H1 (cell line): ENCODE measurements around the gene FARP2. TPM values are rescaled to one million over a fixed set of nuclear protein-coding genes. Genes with fewer than 3 reads are reported as not detected.

ENCODE experiments used
- CTCF ChIA-PET: fragments of 300-600 bp; sonication (Branson Sonifier 250); formaldehyde crosslinking; loops from one replicate; lab custom pipeline; 2021; ENCODE audit not compliant: partially characterized antibody; lab: Charles Lee
- POLR2A ChIA-PET: fragments of 300-600 bp; sonication (Branson Sonifier 250); formaldehyde crosslinking; loops from one replicate; lab custom pipeline; 2021; ENCODE audit warnings: inconsistent platforms; ENCODE audit not compliant: partially characterized antibody; lab: Charles Lee
- DNase-seq, 2 experiments: peaks; one replicate each; pipeline versions ENCODE4 v3.0.0 to v3.0.0-alpha.2; 2010 to 2022; ENCODE audit warnings: low spot score in 2 of 2, low read depth in 1 of 2, mixed read lengths in 1 of 2
- FAIRE-seq: peaks from 2 replicates; lab custom pipeline; 2011; peaks lifted over from hg19 to GRCh38; lab: Jason Lieb, UNC
- H2AFZ ChIP-seq: 2 replicates; pipeline ENCODE4 v1.8.1; 2012; ENCODE audit warnings: low read length, inconsistent platforms
- H2AK5ac ChIP-seq: 2 replicates; pipeline ENCODE4 v1.6.1; 2013; ENCODE audit warnings: low read depth, low read length
- H2BK120ac ChIP-seq: replicated peaks from 2 replicates; pipeline ENCODE3; 2013; ENCODE audit warnings: low read depth, low read length, inconsistent platforms
- H2BK12ac ChIP-seq: 2 replicates; pipeline ENCODE4 v1.6.1; 2013; ENCODE audit warnings: low read depth, low read length
- H2BK15ac ChIP-seq: 2 replicates; pipeline ENCODE4 v1.6.1; 2013; ENCODE audit warnings: low read length
- H2BK20ac ChIP-seq: 2 replicates; pipeline ENCODE4 v1.6.1; 2013; ENCODE audit warnings: low read length
- H2BK5ac ChIP-seq: 2 replicates; pipeline ENCODE4 v1.6.1; 2013; ENCODE audit warnings: low read depth, low read length
- H3K14ac ChIP-seq: 2 replicates; pipeline ENCODE4 v1.6.1; 2013; ENCODE audit warnings: inconsistent platforms; ENCODE audit not compliant: insufficient read length
- H3K18ac ChIP-seq: 2 replicates; pipeline ENCODE4 v1.6.1; 2013; ENCODE audit warnings: low read length; ENCODE audit errors: extremely low read depth
- H3K23ac ChIP-seq: 2 replicates; pipeline ENCODE4 v1.6.1; 2013; ENCODE audit warnings: inconsistent platforms; ENCODE audit not compliant: insufficient read length
- H3K23me2 ChIP-seq: 2 replicates; pipeline ENCODE4 v1.6.1; 2013; ENCODE audit warnings: low read depth, low read length
- H3K27ac ChIP-seq: 2 replicates; pipeline ENCODE4 v1.6.1; 2011; ENCODE audit warnings: low read depth, low read length, inconsistent platforms
- H3K27me3 ChIP-seq, 4 experiments: replicated peaks in 1 of 4; 1 replicate in 1 of 4; 2 replicates in 3 of 4; pipeline versions ENCODE4 v1.6.1 to v1.8.1; 2011 to 2013; ENCODE audit warnings: low read length in 3 of 4, mild to moderate bottlenecking in 3 of 4, inconsistent platforms in 2 of 4, mixed read lengths in 2 of 4, moderate library complexity in 1 of 4; ENCODE audit not compliant: control insufficient read depth in 3 of 4, insufficient read depth in 3 of 4; ENCODE audit errors: extremely low read depth in 1 of 4
- H3K36me3 ChIP-seq, 4 experiments: 2 replicates each; pipeline versions ENCODE4 v1.6.1 to v1.8.1; 2011 to 2013; ENCODE audit warnings: mild to moderate bottlenecking in 4 of 4, low read length in 3 of 4, moderate library complexity in 2 of 4, control low read depth in 1 of 4, inconsistent platforms in 1 of 4; ENCODE audit not compliant: insufficient read depth in 4 of 4, control insufficient read depth in 2 of 4
- H3K4ac ChIP-seq: replicated peaks from 2 replicates; pipeline ENCODE3; 2013; ENCODE audit warnings: low read length, low read depth, mixed read lengths, inconsistent platforms; ENCODE audit not compliant: insufficient read length
- H3K4me1 ChIP-seq, 4 experiments: replicated peaks in 1 of 4; 1 replicate in 1 of 4; 2 replicates in 3 of 4; pipeline versions ENCODE4 v1.6.1 to v1.8.1; 2011 to 2013; ENCODE audit warnings: low read length in 3 of 4, inconsistent platforms in 2 of 4, mixed read lengths in 1 of 4; ENCODE audit not compliant: insufficient read depth in 4 of 4, control insufficient read depth in 3 of 4
- H3K4me2 ChIP-seq, 2 experiments: 2 replicates each; pipeline versions ENCODE4 v1.6.1 to v1.8.1; 2011 to 2013; ENCODE audit warnings: low read depth in 2 of 2, low read length in 2 of 2, control low read depth in 1 of 2, inconsistent platforms in 1 of 2, mild to moderate bottlenecking in 1 of 2; ENCODE audit not compliant: insufficient read depth in 1 of 2
- H3K4me3 ChIP-seq, 4 experiments: fragments of 200-600, 300-600 bp in 1 of 4; sonication (generic), shearing (Covaris generic), sonication (Bioruptor Twin) in 1 of 4; 2 replicates each; pipeline versions ENCODE4 v1.5.1 to v1.8.1; 2011 to 2016; ENCODE audit warnings: low read length in 4 of 4, low read depth in 3 of 4, control low read depth in 2 of 4, inconsistent platforms in 2 of 4, mild to moderate bottlenecking in 2 of 4, mixed read lengths in 1 of 4, moderate library complexity in 1 of 4; ENCODE audit not compliant: insufficient read depth in 2 of 4; ENCODE audit errors: extremely low read depth in 1 of 4
- H3K56ac ChIP-seq: replicated peaks from 2 replicates; pipeline ENCODE3; 2013; ENCODE audit warnings: low read depth, mild to moderate bottlenecking, mixed read lengths, low read length, inconsistent platforms; ENCODE audit not compliant: insufficient read length
- H3K79me1 ChIP-seq: 2 replicates; pipeline ENCODE4 v1.6.1; 2013; ENCODE audit warnings: low read depth, low read length, control low read depth
- H3K79me2 ChIP-seq, 2 experiments: 2 replicates each; pipeline versions ENCODE4 v1.6.1 to v1.8.1; 2012 to 2013; ENCODE audit warnings: low read length in 2 of 2, mild to moderate bottlenecking in 2 of 2, inconsistent platforms in 1 of 2; ENCODE audit not compliant: insufficient read depth in 2 of 2, control insufficient read depth in 1 of 2
- H3K9ac ChIP-seq, 4 experiments: replicated peaks in 1 of 4; 1 replicate in 1 of 4; 2 replicates in 3 of 4; pipeline versions ENCODE4 v1.6.1 to v1.8.1; 2011 to 2013; ENCODE audit warnings: low read depth in 3 of 4, low read length in 3 of 4, control low read depth in 2 of 4, mild to moderate bottlenecking in 2 of 4, moderate library complexity in 2 of 4, inconsistent platforms in 1 of 4; ENCODE audit errors: extremely low read depth in 1 of 4
- H3K9me3 ChIP-seq, 2 experiments: 2 replicates each; pipeline versions ENCODE4 v1.6.1 to v1.8.1; 2012 to 2013; ENCODE audit warnings: mild to moderate bottlenecking in 2 of 2, moderate library complexity in 2 of 2, control low read depth in 1 of 2, inconsistent platforms in 1 of 2, low read depth in 1 of 2, low read length in 1 of 2, mixed read lengths in 1 of 2; ENCODE audit not compliant: insufficient read depth in 2 of 2
- H4K20me1 ChIP-seq, 2 experiments: replicated peaks in 1 of 2; 2 replicates each; pipeline versions ENCODE3 to v1.8.1; 2011 to 2013; ENCODE audit warnings: inconsistent platforms in 2 of 2, low read length in 2 of 2, mild to moderate bottlenecking in 1 of 2; ENCODE audit not compliant: insufficient read depth in 2 of 2, control insufficient read depth in 1 of 2
- H4K5ac ChIP-seq: 2 replicates; pipeline ENCODE4 v1.6.1; 2013; ENCODE audit warnings: low read length, low read depth, mixed read lengths, inconsistent platforms; ENCODE audit not compliant: insufficient read length
- H4K8ac ChIP-seq: 2 replicates; pipeline ENCODE4 v1.8.0; 2013; ENCODE audit warnings: mild to moderate bottlenecking, moderate library complexity, low read length, inconsistent platforms; ENCODE audit not compliant: insufficient read depth; ENCODE audit errors: extremely low read depth
- H4K91ac ChIP-seq: replicated peaks from 2 replicates; pipeline ENCODE3; 2013; ENCODE audit warnings: low read length, mixed read lengths, inconsistent platforms; ENCODE audit not compliant: insufficient read length
- BCL11A ChIP-seq, 2 experiments: IDR thresholded peaks; one replicate each; pipeline ENCODE4 v1.6.1; 2011; ENCODE audit warnings: low read depth in 2 of 2, low read length in 2 of 2, mild to moderate bottlenecking in 2 of 2
- CBX8 ChIP-seq: fragments of 300-800, 300-1000 bp; sonication (generic); IDR thresholded peaks from 2 replicates; pipeline ENCODE4 v1.7.1; 2016; ENCODE audit warnings: low read depth, low read length, borderline replicate concordance
- MAX ChIP-seq: IDR thresholded peaks from 2 replicates; pipeline ENCODE4 v1.6.1; 2012; ENCODE audit warnings: inconsistent platforms
- PHF8 ChIP-seq: fragments of 200-600 bp; sonication (generic); conservative IDR thresholded peaks from 2 replicates; pipeline ENCODE4 v1.7.1; 2012; ENCODE audit warnings: low read depth, mild to moderate bottlenecking, inconsistent platforms, low read length, moderate library complexity
- WGBS, 2 experiments: shearing (Covaris generic) in 1 of 2; methylation state at CpG; one replicate each; pipeline versions ENCODE4 v1.1.6 to v1.1.7; 2013 to 2015; ENCODE audit warnings: low lambda C conversion rate in 2 of 2, mixed read lengths in 2 of 2, inconsistent platforms in 1 of 2, low coverage in 1 of 2, missing lambda C conversion rate in 1 of 2; ENCODE audit not compliant: insufficient replicate concordance in 2 of 2, insufficient coverage in 1 of 2, insufficient read length in 1 of 2; ENCODE audit errors: extremely low coverage in 1 of 2, missing lambda C conversion rate in 1 of 2; 5-methylcytosine and 5-hydroxymethylcytosine counted together
- polyA plus RNA-seq, 7 experiments: library from polyadenylated mRNA; depleted of rRNA in 3 of 7; stranded (reverse) in 5 of 7; unstranded in 2 of 7; fragments of >200 nt in 5 of 7; fragments of 200-250 nt in 2 of 7; gene quantifications; 1 replicate in 5 of 7; 2 replicates in 1 of 7; 4 replicates in 1 of 7; pipeline versions ENCODE4 v1.2.1 to v1.2.3, GENCODE V29; 2011 to 2013; ENCODE audit warnings: missing spikeins in 2 of 7, mixed read lengths in 2 of 7
- total RNA-seq: library from RNA; stranded (reverse); fragmentation: NEBNext Ultra II Directional; extraction: Animal tissue kit (Norgen Biotek cat#: 25700); gene quantifications from 2 replicates; pipeline ENCODE4 v1.2.1, GENCODE V29; 2021

The FARP2 gene
- total and polyA plus RNA-seq, 2 of the 8 experiments (the other 6 are each of a cell fraction or from before 2014, with no cell fraction given) = 12.4 to 33.4 TPM

- H3K14ac ChIP-seq = no peak overlapping the region
- POLR2A ChIA-PET = no interaction called here
- TF ChIP-seq PHF8 (no peak), MAX (no peak), BCL11A (IDR thresholded peaks at IDR 0.05; ENCODE audit: low read depth in 2 of 2, low read length in 2 of 2) (no peak), CBX8 (no peak)
- TF ChIP-seq, all 59 proteins: peak for 0
- CTCF ChIA-PET = interaction anchor here (0.6 to 1.7 kb wide), 2 partner anchors 83 to 129 kb away, joined by 3 to 5 read pairs; no protein-coding TSS in a partner anchor
- H2BK20ac ChIP-seq = no peak overlapping the region
- H2BK15ac ChIP-seq = no peak overlapping the region
- H3K4me3 ChIP-seq = no peak overlapping the region
- H3K4me1 ChIP-seq = no peaks in the 10 kb centered on the region
- DNase-seq = no peak
- no peak overlapping the region for H2BK120ac ChIP-seq
- no peak for FAIRE-seq
- H3K4ac ChIP-seq = no peak overlapping the region
- H3K18ac ChIP-seq = no peak overlapping the region
- H3K9ac ChIP-seq = no peak overlapping the region
- no peaks in the 10 kb centered on the region for H3K27me3 ChIP-seq
- no peak overlapping the region for H2AFZ ChIP-seq
- H2AK5ac ChIP-seq = no peak overlapping the region
- H3K79me1 ChIP-seq = no peaks in the 10 kb centered on the region
- no peak overlapping the region for H3K56ac ChIP-seq
- H3K23me2 ChIP-seq = no peaks in the 10 kb centered on the region
- no peaks in the 10 kb centered on the region for H3K36me3 ChIP-seq
- no peak overlapping the region for H4K91ac ChIP-seq
- H4K8ac ChIP-seq = no peak overlapping the region
- no peaks in the 10 kb centered on the region; a peak in 1 of 4 replicates for H3K9me3 ChIP-seq
- H2BK5ac ChIP-seq = no peak overlapping the region
- H4K5ac ChIP-seq = no peak overlapping the region
- H3K4me2 ChIP-seq = no peak overlapping the region
- no peaks in the 10 kb centered on the region for H3K79me2 ChIP-seq
- no peak overlapping the region for H2BK12ac ChIP-seq
- H3K27ac ChIP-seq = no peak overlapping the region
- H3K23ac ChIP-seq = no peak overlapping the region
- WGBS, 2 experiments = 71% methylated on average over 2 of the region's 2 CpGs; no CpG with 5 or more reads in 1 of the 2 experiments
- no peaks in the 10 kb centered on the region for H4K20me1 ChIP-seq
Measured at GRCh38 chr2:241468476-241468781, 112.3 kb downstream of the FARP2 start.
